ENCODE results near the gene SOWAHB.

The SOWAHB gene

GRCh38 chr4:76851375-76851774, 46.6 kb downstream of the SOWAHB start:
- no peak for DNase-seq

- DNase-seq, result no peak
Observed at GRCh38 chr4:76850010-76850441, 47.9 kb downstream of the SOWAHB start.
